ENCODE measurements around the gene SNPH.
A peak's percentile ranks its signal among the peaks of the same experiment; 100 is the strongest.

The SNPH gene

DNA sequence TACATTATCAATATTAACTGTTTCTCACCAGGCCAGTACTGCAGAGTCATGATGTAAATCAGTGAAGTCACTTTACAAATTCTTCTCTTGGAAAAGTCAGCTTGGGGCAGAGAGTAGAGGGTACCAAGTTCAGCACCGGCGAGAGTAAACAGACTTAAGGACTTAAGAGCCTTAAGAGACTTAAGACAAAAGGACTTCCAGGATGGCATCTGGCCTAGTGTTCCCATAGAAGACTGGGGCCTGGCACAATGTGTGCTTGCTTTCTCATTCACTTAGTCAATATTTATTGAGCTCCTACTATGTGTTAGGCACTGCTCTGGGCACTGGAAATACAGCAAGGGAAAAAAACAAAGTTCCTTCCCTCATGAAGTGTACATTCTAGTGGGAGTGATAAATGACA, 1.4 kb upstream of the SNPH start:
- no peaks in the 10 kb centered on the region for H3K36me3 ChIP-seq (ENCODE audit: control insufficient read depth in 2 of 2, insufficient read depth in 2 of 2, low read length in 2 of 2)
- no peak overlapping the region for H3K9ac ChIP-seq (ENCODE audit: low read depth in 1 of 2, low read length in 2 of 2)
- no peaks in the 10 kb centered on the region for H3K9me3 ChIP-seq (ENCODE audit: control insufficient read depth in 2 of 2, low read length in 2 of 2)
- peaks cover 4 to 7% of the 10 kb centered on the region in 2 donors for H3K4me1 ChIP-seq (ENCODE audit: control insufficient read depth in 2 of 2, insufficient read depth in 2 of 2, low read length in 2 of 2)
- no peak overlapping the region for H3K4me3 ChIP-seq (ENCODE audit: low read length in 2 of 2)
- H3K27ac ChIP-seq (ENCODE audit: low read depth in 2 of 2, low read length in 2 of 2) = no peak overlapping the region
- no peaks in the 10 kb centered on the region for H3K27me3 ChIP-seq (ENCODE audit: control insufficient read depth in 2 of 2, insufficient read depth in 2 of 2, low read length in 2 of 2)

- Histone ChIP-seq H3K27ac (ENCODE audit: low read depth in 2 of 2, low read length in 2 of 2) (no peak overlapping the region), H3K4me1 (ENCODE audit: control insufficient read depth in 2 of 2, insufficient read depth in 2 of 2, low read length in 2 of 2) (peaks cover 4 to 7% of the 10 kb centered on the region in 2 donors), H3K4me3 (ENCODE audit: low read length in 2 of 2) (peak overlapping the region; percentile 59 to 74), H3K36me3 (ENCODE audit: control insufficient read depth in 2 of 2, insufficient read depth in 2 of 2, low read length in 2 of 2) (no peaks in the 10 kb centered on the region), H3K27me3 (ENCODE audit: control insufficient read depth in 2 of 2, insufficient read depth in 2 of 2, low read length in 2 of 2) (no peaks in the 10 kb centered on the region), H3K9ac (ENCODE audit: low read depth in 1 of 2, low read length in 2 of 2) (peak overlapping the region in 1 of 2 donors; percentile 10), H3K9me3 (ENCODE audit: control insufficient read depth in 2 of 2, low read length in 2 of 2) (no peaks in the 10 kb centered on the region)
Observed at GRCh38 chr20:1265226-1265915, 723 bp upstream of the SNPH start.

DNA sequence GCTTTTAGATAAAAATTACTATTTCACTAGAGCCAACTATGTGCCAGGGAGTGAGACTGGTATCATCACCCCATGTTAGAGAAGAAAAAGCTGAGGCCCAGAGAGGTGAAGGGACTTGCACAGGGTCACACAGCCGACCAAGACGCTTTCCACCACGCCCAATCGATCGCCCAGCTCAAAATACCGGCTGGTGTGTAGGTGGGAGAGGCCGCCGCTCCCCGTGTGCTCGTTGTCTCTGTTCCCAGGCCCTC, 253 bp upstream of the SNPH start:
- H3K36me3 ChIP-seq (ENCODE audit: control insufficient read depth in 2 of 2, insufficient read depth in 2 of 2, low read length in 2 of 2) = no peaks in the 10 kb centered on the region
- no peaks in the 10 kb centered on the region for H3K9me3 ChIP-seq (ENCODE audit: control insufficient read depth in 2 of 2, low read length in 2 of 2)
- peaks cover 4 to 7% of the 10 kb centered on the region in 2 donors for H3K4me1 ChIP-seq (ENCODE audit: control insufficient read depth in 2 of 2, insufficient read depth in 2 of 2, low read length in 2 of 2)
- peak overlapping the region; percentile 59 to 74 for H3K4me3 ChIP-seq (ENCODE audit: low read length in 2 of 2)
- no peaks in the 10 kb centered on the region for H3K27me3 ChIP-seq (ENCODE audit: control insufficient read depth in 2 of 2, insufficient read depth in 2 of 2, low read length in 2 of 2)
- H3K9ac ChIP-seq (ENCODE audit: low read depth in 1 of 2, low read length in 2 of 2) = peak overlapping the region; percentile 10 to 60
- no peak overlapping the region for H3K27ac ChIP-seq (ENCODE audit: low read depth in 2 of 2, low read length in 2 of 2)

- Histone ChIP-seq H3K27me3 (ENCODE audit: control insufficient read depth in 2 of 2, insufficient read depth in 2 of 2, low read length in 2 of 2) (no peaks in the 10 kb centered on the region), H3K36me3 (ENCODE audit: control insufficient read depth in 2 of 2, insufficient read depth in 2 of 2, low read length in 2 of 2) (no peaks in the 10 kb centered on the region), H3K4me3 (ENCODE audit: low read length in 2 of 2) (no peak overlapping the region), H3K27ac (ENCODE audit: low read depth in 2 of 2, low read length in 2 of 2) (no peak overlapping the region), H3K9ac (ENCODE audit: low read depth in 1 of 2, low read length in 2 of 2) (no peak overlapping the region), H3K4me1 (ENCODE audit: control insufficient read depth in 2 of 2, insufficient read depth in 2 of 2, low read length in 2 of 2) (peaks cover 4 to 7% of the 10 kb centered on the region in 2 donors), H3K9me3 (ENCODE audit: control insufficient read depth in 2 of 2, low read length in 2 of 2) (no peaks in the 10 kb centered on the region)
Observed at GRCh38 chr20:1267161-1267560, 1.1 kb downstream of the SNPH start.

GRCh38 chr20:1267809-1268374, 1.8 kb downstream of the SNPH start:
- Histone ChIP-seq H3K4me1 (ENCODE audit: control insufficient read depth in 2 of 2, insufficient read depth in 2 of 2, low read length in 2 of 2) (peaks cover 4 to 7% of the 10 kb centered on the region in 2 donors), H3K9me3 (ENCODE audit: control insufficient read depth in 2 of 2, low read length in 2 of 2) (no peaks in the 10 kb centered on the region), H3K36me3 (ENCODE audit: control insufficient read depth in 2 of 2, insufficient read depth in 2 of 2, low read length in 2 of 2) (no peaks in the 10 kb centered on the region), H3K9ac (ENCODE audit: low read depth in 1 of 2, low read length in 2 of 2) (no peak overlapping the region), H3K27ac (ENCODE audit: low read depth in 2 of 2, low read length in 2 of 2) (no peak overlapping the region), H3K4me3 (ENCODE audit: low read length in 2 of 2) (no peak overlapping the region), H3K27me3 (ENCODE audit: control insufficient read depth in 2 of 2, insufficient read depth in 2 of 2, low read length in 2 of 2) (no peaks in the 10 kb centered on the region)

DNA sequence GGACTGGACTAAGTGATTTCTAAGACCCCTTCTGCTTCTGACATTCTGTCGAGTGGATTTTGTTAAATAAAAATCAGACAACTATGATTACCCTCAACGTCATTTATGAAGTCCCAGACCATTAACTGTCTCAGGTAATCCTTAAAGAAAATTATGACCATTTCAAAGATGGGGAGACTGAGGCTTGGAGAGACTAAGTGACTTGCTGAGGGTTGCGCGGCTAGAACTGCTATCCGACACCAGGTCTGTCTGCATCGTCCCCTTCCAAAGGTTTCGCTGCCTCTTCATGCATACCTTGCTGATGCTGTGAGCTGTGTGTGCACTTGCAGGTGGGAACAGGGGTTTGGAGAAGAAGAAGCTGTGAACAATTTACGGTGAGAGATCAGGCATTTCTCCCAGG, 3.1 kb downstream of the SNPH start:
- Histone ChIP-seq H3K4me1 (ENCODE audit: control insufficient read depth in 2 of 2, insufficient read depth in 2 of 2, low read length in 2 of 2) (peaks cover 4 to 7% of the 10 kb centered on the region in 2 donors), H3K27me3 (ENCODE audit: control insufficient read depth in 2 of 2, insufficient read depth in 2 of 2, low read length in 2 of 2) (no peaks in the 10 kb centered on the region), H3K9ac (ENCODE audit: low read depth in 1 of 2, low read length in 2 of 2) (no peak overlapping the region), H3K36me3 (ENCODE audit: control insufficient read depth in 2 of 2, insufficient read depth in 2 of 2, low read length in 2 of 2) (no peaks in the 10 kb centered on the region), H3K4me3 (ENCODE audit: low read length in 2 of 2) (no peak overlapping the region), H3K27ac (ENCODE audit: low read depth in 2 of 2, low read length in 2 of 2) (no peak overlapping the region), H3K9me3 (ENCODE audit: control insufficient read depth in 2 of 2, low read length in 2 of 2) (no peaks in the 10 kb centered on the region)

DNA sequence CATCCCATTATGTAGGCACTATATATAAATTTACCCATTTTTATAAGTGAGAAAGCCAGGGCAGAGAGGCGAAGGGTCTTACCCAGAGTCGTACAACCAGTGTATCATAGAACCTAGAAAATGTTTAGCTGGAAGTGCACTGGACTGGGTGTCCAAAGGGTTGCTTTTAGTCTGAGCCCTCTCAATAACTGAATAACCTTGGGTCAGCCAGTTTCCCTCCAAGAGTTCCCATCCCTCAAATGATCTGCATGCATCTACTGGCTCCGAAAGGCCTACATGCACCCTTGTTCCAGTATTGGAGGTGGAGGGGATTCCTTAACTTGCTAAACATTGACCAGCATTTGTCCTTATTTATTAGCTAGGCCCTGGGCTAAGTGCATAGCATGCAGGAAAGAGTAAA, 3.8 kb downstream of the SNPH start:
- Histone ChIP-seq H3K4me3 (ENCODE audit: low read length in 2 of 2) (no peak overlapping the region), H3K27me3 (ENCODE audit: control insufficient read depth in 2 of 2, insufficient read depth in 2 of 2, low read length in 2 of 2) (no peaks in the 10 kb centered on the region), H3K4me1 (ENCODE audit: control insufficient read depth in 2 of 2, insufficient read depth in 2 of 2, low read length in 2 of 2) (peaks cover 4 to 7% of the 10 kb centered on the region in 2 donors), H3K27ac (ENCODE audit: low read depth in 2 of 2, low read length in 2 of 2) (no peak overlapping the region), H3K9ac (ENCODE audit: low read depth in 1 of 2, low read length in 2 of 2) (no peak overlapping the region), H3K36me3 (ENCODE audit: control insufficient read depth in 2 of 2, insufficient read depth in 2 of 2, low read length in 2 of 2) (no peaks in the 10 kb centered on the region), H3K9me3 (ENCODE audit: control insufficient read depth in 2 of 2, low read length in 2 of 2) (no peaks in the 10 kb centered on the region)

DNA sequence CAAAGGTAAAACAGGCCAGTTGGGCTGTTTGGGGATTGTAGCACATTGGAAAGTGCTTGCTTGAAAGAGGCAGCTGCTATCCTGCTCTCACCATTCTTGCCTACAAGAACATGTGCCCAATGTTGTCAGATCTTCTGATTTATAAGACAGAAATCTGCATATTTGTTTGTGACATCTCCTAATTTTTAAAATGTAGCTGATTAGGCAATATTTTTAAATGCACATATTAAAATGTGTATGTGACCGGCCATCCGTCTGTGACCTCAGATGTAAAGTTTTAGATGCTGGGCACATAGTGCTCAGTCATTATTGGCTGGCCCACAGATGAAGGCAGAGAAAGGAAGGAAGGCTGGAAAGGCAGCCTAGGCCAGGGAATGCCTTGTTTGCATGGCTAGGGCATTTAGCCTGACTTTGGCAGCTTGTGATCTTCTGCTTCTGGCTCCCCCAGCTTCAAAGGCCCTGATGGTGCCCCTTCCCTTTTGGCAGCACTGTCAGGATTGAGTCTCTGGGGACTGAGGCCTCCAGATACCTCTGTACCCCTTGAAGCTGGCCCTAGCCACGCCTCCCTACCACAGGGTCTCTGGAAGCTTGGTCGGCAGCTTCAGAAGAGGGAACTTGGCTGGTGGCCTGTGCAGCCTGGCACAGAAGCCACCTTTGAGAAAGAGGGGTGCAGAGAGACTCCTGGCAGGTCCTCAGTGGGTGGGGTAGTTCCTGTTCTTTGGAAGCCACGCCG, 6.4 kb downstream of the SNPH start:
- no peaks in the 10 kb centered on the region for H3K36me3 ChIP-seq (ENCODE audit: control insufficient read depth in 2 of 2, insufficient read depth in 2 of 2, low read length in 2 of 2)
- no peak overlapping the region for H3K9ac ChIP-seq (ENCODE audit: low read depth in 1 of 2, low read length in 2 of 2)
- no peak overlapping the region for H3K27ac ChIP-seq (ENCODE audit: low read depth in 2 of 2, low read length in 2 of 2)
- no peaks in the 10 kb centered on the region for H3K9me3 ChIP-seq (ENCODE audit: control insufficient read depth in 2 of 2, low read length in 2 of 2)
- H3K27me3 ChIP-seq (ENCODE audit: control insufficient read depth in 2 of 2, insufficient read depth in 2 of 2, low read length in 2 of 2) = no peaks in the 10 kb centered on the region
- no peak overlapping the region for H3K4me3 ChIP-seq (ENCODE audit: low read length in 2 of 2)
- no peaks in the 10 kb centered on the region for H3K4me1 ChIP-seq (ENCODE audit: control insufficient read depth in 2 of 2, insufficient read depth in 2 of 2, low read length in 2 of 2)

GRCh38 chr20:1273366-1273765, 7.3 kb downstream of the SNPH start:
- no peak overlapping the region for H3K27ac ChIP-seq (ENCODE audit: low read depth in 2 of 2, low read length in 2 of 2)
- H3K27me3 ChIP-seq (ENCODE audit: control insufficient read depth in 2 of 2, insufficient read depth in 2 of 2, low read length in 2 of 2) = no peaks in the 10 kb centered on the region
- H3K36me3 ChIP-seq (ENCODE audit: control insufficient read depth in 2 of 2, insufficient read depth in 2 of 2, low read length in 2 of 2) = no peaks in the 10 kb centered on the region
- no peak overlapping the region for H3K9ac ChIP-seq (ENCODE audit: low read depth in 1 of 2, low read length in 2 of 2)
- H3K9me3 ChIP-seq (ENCODE audit: control insufficient read depth in 2 of 2, low read length in 2 of 2) = no peaks in the 10 kb centered on the region
- no peak overlapping the region for H3K4me3 ChIP-seq (ENCODE audit: low read length in 2 of 2)
- no peaks in the 10 kb centered on the region for H3K4me1 ChIP-seq (ENCODE audit: control insufficient read depth in 2 of 2, insufficient read depth in 2 of 2, low read length in 2 of 2)

GRCh38 chr20:1274485-1275311, 8.6 kb downstream of the SNPH start:
- H3K27ac ChIP-seq (ENCODE audit: low read depth in 2 of 2, low read length in 2 of 2) = no peak overlapping the region
- no peaks in the 10 kb centered on the region for H3K36me3 ChIP-seq (ENCODE audit: control insufficient read depth in 2 of 2, insufficient read depth in 2 of 2, low read length in 2 of 2)
- no peak overlapping the region for H3K4me3 ChIP-seq (ENCODE audit: low read length in 2 of 2)
- no peaks in the 10 kb centered on the region for H3K9me3 ChIP-seq (ENCODE audit: control insufficient read depth in 2 of 2, low read length in 2 of 2)
- no peak overlapping the region for H3K9ac ChIP-seq (ENCODE audit: low read depth in 1 of 2, low read length in 2 of 2)
- no peaks in the 10 kb centered on the region for H3K27me3 ChIP-seq (ENCODE audit: control insufficient read depth in 2 of 2, insufficient read depth in 2 of 2, low read length in 2 of 2)
- H3K4me1 ChIP-seq (ENCODE audit: control insufficient read depth in 2 of 2, insufficient read depth in 2 of 2, low read length in 2 of 2) = no peaks in the 10 kb centered on the region
